ENCODE data around the gene ARMS2.

Gene ARMS2

DNA sequence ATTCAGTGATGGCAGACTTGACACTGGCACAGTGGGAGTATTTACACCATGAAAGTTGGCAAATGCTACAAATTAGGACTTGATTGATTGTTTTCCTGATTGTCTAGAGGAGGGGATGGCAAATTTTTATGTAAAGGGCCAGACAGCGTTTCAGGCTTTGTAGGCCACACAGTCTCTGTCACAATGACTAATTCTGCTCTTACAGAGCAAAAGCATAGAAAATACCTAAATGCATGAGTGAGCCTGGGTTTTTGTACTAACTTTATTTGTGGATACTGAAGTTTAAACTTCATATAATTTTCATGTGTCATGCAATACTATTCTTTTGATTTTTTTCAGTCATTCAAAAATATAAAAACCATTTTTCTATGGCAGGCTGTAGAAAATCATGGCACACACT lies 9.0 kb upstream of the ARMS2 start:
- Histone ChIP-seq H3K4me1 (ENCODE audit: insufficient read depth, low read length, poor library complexity, severe bottlenecking) (no peaks in the 10 kb centered on the region), H3K4me3 (ENCODE audit: low read length, poor library complexity, severe bottlenecking) (no peak overlapping the region), H2AFZ (ENCODE audit: low read length) (no peak overlapping the region), H3F3A (ENCODE audit: low read depth) (no peaks in the 10 kb centered on the region), H3K9me2 (replicated peaks; ENCODE audit: low read depth, low read length) (no peaks in the 10 kb centered on the region), H3K79me2 (ENCODE audit: insufficient read depth, low read length) (no peaks in the 10 kb centered on the region), H3K9me3 (ENCODE audit: insufficient read depth, low read depth, low read length) (no peaks in the 10 kb centered on the region), H3K36me3 (ENCODE audit: insufficient read depth, low read length) (no peaks in the 10 kb centered on the region), H3K9ac (ENCODE audit: low read depth, low read length, poor library complexity, severe bottlenecking) (no peak overlapping the region), H4K20me1 (ENCODE audit: insufficient read depth, low read length, poor library complexity, severe bottlenecking) (no peaks in the 10 kb centered on the region), H3K27me3 (ENCODE audit: insufficient read depth, low read length, poor library complexity, severe bottlenecking) (no peaks in the 10 kb centered on the region), H3K4me2 (ENCODE audit: low read depth, low read length, poor library complexity, severe bottlenecking) (no peak overlapping the region)
- no peak for TF ChIP-seq EZH2phosphoT487 (IDR thresholded peaks at IDR 0.05; ENCODE audit: borderline replicate concordance)

GRCh38 chr10:122445904-122446303 lies 8.5 kb upstream of the ARMS2 start:
- no peaks in the 10 kb centered on the region for H3K79me2 ChIP-seq (ENCODE audit: insufficient read depth, low read length)
- H3K4me3 ChIP-seq (ENCODE audit: low read length, poor library complexity, severe bottlenecking), result no peak overlapping the region
- no peaks in the 10 kb centered on the region for H3F3A ChIP-seq (ENCODE audit: low read depth)
- no peaks in the 10 kb centered on the region for H3K4me1 ChIP-seq (ENCODE audit: insufficient read depth, low read length, poor library complexity, severe bottlenecking)
- no peaks in the 10 kb centered on the region for H4K20me1 ChIP-seq (ENCODE audit: insufficient read depth, low read length, poor library complexity, severe bottlenecking)
- TF ChIP-seq, protein P1, sequence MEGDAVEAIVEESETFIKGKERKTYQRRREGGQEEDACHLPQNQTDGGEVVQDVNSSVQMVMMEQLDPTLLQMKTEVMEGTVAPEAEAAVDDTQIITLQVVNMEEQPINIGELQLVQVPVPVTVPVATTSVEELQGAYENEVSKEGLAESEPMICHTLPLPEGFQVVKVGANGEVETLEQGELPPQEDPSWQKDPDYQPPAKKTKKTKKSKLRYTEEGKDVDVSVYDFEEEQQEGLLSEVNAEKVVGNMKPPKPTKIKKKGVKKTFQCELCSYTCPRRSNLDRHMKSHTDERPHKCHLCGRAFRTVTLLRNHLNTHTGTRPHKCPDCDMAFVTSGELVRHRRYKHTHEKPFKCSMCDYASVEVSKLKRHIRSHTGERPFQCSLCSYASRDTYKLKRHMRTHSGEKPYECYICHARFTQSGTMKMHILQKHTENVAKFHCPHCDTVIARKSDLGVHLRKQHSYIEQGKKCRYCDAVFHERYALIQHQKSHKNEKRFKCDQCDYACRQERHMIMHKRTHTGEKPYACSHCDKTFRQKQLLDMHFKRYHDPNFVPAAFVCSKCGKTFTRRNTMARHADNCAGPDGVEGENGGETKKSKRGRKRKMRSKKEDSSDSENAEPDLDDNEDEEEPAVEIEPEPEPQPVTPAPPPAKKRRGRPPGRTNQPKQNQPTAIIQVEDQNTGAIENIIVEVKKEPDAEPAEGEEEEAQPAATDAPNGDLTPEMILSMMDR (conservative IDR thresholded peaks at IDR 0.05; ENCODE audit: low read length), result no peak
- no peak for TF ChIP-seq EZH2phosphoT487 (IDR thresholded peaks at IDR 0.05; ENCODE audit: borderline replicate concordance)
- no peaks in the 10 kb centered on the region for H3K27me3 ChIP-seq (ENCODE audit: insufficient read depth, low read length, poor library complexity, severe bottlenecking)
- H3K9ac ChIP-seq (ENCODE audit: low read depth, low read length, poor library complexity, severe bottlenecking), result no peak overlapping the region
- no peaks in the 10 kb centered on the region for H3K9me3 ChIP-seq (ENCODE audit: insufficient read depth, low read depth, low read length)
- H3K9me2 ChIP-seq (replicated peaks; ENCODE audit: low read depth, low read length), result no peaks in the 10 kb centered on the region
- no peaks in the 10 kb centered on the region for H3K36me3 ChIP-seq (ENCODE audit: insufficient read depth, low read length)
- H3K4me2 ChIP-seq (ENCODE audit: low read depth, low read length, poor library complexity, severe bottlenecking), result no peak overlapping the region
- H2AFZ ChIP-seq (ENCODE audit: low read length), result no peak overlapping the region

- no peaks in the 10 kb centered on the region for H3K9me2 ChIP-seq (replicated peaks; ENCODE audit: low read depth, low read length)
- H3K9me3 ChIP-seq (ENCODE audit: insufficient read depth, low read depth, low read length), result no peaks in the 10 kb centered on the region
- H3K4me3 ChIP-seq (ENCODE audit: low read length, poor library complexity, severe bottlenecking), result no peak overlapping the region
- no peaks in the 10 kb centered on the region for H3K4me1 ChIP-seq (ENCODE audit: insufficient read depth, low read length, poor library complexity, severe bottlenecking)
- TF ChIP-seq EZH2phosphoT487 (IDR thresholded peaks at IDR 0.05; ENCODE audit: borderline replicate concordance), result no peak
- TF ChIP-seq, protein P1 (conservative IDR thresholded peaks at IDR 0.05; ENCODE audit: low read length), result no peak
- no peaks in the 10 kb centered on the region for H3K36me3 ChIP-seq (ENCODE audit: insufficient read depth, low read length)
- H3F3A ChIP-seq (ENCODE audit: low read depth), result no peaks in the 10 kb centered on the region
- H2AFZ ChIP-seq (ENCODE audit: low read length), result no peak overlapping the region
- H3K4me2 ChIP-seq (ENCODE audit: low read depth, low read length, poor library complexity, severe bottlenecking), result no peak overlapping the region
- H3K9ac ChIP-seq (ENCODE audit: low read depth, low read length, poor library complexity, severe bottlenecking), result no peak overlapping the region
- no peaks in the 10 kb centered on the region for H3K79me2 ChIP-seq (ENCODE audit: insufficient read depth, low read length)
- H4K20me1 ChIP-seq (ENCODE audit: insufficient read depth, low read length, poor library complexity, severe bottlenecking), result no peaks in the 10 kb centered on the region
- no peaks in the 10 kb centered on the region for H3K27me3 ChIP-seq (ENCODE audit: insufficient read depth, low read length, poor library complexity, severe bottlenecking)
Measured at GRCh38 chr10:122446668-122447423, 7.6 kb upstream of the ARMS2 start.

DNA sequence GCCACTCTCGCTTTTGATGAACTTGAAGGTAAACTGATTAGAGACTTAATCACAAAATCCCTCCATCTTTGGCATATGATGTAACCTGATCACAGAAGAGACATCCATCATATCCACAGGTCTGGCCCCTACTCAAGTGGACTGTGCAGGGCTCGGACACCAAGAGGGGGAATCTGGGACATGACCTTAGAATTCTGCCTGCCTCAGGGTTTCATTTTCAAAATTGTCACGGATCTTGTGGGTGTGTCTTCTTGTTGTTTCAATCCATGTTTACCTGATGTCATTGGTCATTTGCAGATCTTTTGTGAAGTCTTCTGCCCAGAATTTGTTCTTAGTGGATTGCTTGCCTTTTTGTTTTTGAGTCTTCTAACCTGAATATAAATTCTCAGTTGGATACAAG lies 5.9 kb upstream of the ARMS2 start:
- TF ChIP-seq EZH2phosphoT487 (IDR thresholded peaks at IDR 0.05; ENCODE audit: borderline replicate concordance), result no peak
- TF ChIP-seq, protein P1 (conservative IDR thresholded peaks at IDR 0.05; ENCODE audit: low read length), result no peak
- Histone ChIP-seq H3F3A (ENCODE audit: low read depth) (no peaks in the 10 kb centered on the region), H3K79me2 (ENCODE audit: insufficient read depth, low read length) (no peaks in the 10 kb centered on the region), H4K20me1 (ENCODE audit: insufficient read depth, low read length, poor library complexity, severe bottlenecking) (no peaks in the 10 kb centered on the region), H3K4me3 (ENCODE audit: low read length, poor library complexity, severe bottlenecking) (no peak overlapping the region), H3K4me2 (ENCODE audit: low read depth, low read length, poor library complexity, severe bottlenecking) (no peak overlapping the region), H3K4me1 (ENCODE audit: insufficient read depth, low read length, poor library complexity, severe bottlenecking) (no peaks in the 10 kb centered on the region), H3K36me3 (ENCODE audit: insufficient read depth, low read length) (no peaks in the 10 kb centered on the region), H3K9ac (ENCODE audit: low read depth, low read length, poor library complexity, severe bottlenecking) (no peak overlapping the region), H3K9me2 (replicated peaks; ENCODE audit: low read depth, low read length) (no peaks in the 10 kb centered on the region), H2AFZ (ENCODE audit: low read length) (no peak overlapping the region), H3K9me3 (ENCODE audit: insufficient read depth, low read depth, low read length) (no peaks in the 10 kb centered on the region), H3K27me3 (ENCODE audit: insufficient read depth, low read length, poor library complexity, severe bottlenecking) (no peaks in the 10 kb centered on the region)
